Stimulated activated naive CD4-positive, alpha-beta T cell treated with Interleukin-2 at 50 U/mL for 16 hours (primary cell): ENCODE data around the gene UTRN.

Experiments
- DNase-seq: peaks from one replicate; lab custom pipeline; 2025; lab: John Stamatoyannopoulos, UW

UTRN gene

DNA sequence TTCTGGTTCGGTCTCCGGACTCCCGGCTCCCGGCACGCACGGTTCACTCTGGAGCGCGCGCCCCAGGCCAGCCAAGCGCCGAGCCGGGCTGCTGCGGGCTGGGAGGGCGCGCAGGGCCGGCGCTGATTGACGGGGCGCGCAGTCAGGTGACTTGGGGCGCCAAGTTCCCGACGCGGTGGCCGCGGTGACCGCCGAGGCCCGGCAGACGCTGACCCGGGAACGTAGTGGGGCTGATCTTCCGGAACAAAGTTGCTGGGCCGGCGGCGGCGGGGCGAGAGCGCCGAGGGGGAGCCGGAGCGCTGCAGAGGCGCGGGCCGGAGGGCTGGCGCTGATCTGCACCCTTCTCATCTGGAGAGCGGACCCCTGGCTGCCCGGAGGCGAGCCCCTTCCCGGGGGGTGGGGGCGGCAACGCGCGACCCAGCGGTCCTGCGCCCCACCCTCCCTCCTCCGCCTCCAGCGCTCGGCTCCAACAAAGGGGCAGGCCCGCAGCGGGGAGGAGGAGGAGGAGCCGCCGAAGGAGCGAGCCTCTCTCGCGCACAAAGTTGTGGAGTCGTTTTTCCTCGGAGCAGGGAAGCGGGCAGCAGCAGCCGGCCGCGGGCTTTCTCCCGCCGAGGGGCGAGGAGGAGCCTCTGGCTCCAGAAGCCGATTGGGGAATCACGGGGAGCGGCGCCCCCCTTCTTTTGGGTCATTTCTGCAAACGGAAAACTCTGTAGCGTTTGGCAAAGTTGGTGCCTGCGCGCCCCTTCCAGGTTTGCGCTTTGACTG lies at the start of gene UTRN:
UTRN (plus strand) TSS at position 553 of the 765 bp plus-strand sequence. CDS start 6,494 bp downstream, outside the sequence.
- DNase-seq = peak; percentile 37

DNA sequence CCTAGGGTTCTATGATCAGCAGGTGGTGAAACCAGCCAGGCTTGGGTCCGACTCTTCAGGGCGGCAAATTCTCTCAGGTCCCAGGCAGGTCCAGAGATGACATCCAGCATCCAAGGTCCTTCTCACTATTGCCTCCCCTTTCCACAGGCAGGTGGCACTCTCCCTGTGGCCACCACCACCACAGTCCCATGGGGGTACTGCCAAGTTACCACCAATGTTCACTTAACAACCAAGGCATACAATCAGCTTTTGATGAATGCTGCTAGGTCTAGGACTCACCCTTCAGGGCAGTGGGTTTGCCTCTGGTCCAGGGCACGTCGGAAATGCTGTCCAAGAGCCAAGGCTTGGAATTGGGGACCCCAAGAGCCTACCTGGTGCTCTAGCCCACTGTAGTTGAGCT lies 40.4 kb upstream of the UTRN start:
- no peak for DNase-seq

DNA sequence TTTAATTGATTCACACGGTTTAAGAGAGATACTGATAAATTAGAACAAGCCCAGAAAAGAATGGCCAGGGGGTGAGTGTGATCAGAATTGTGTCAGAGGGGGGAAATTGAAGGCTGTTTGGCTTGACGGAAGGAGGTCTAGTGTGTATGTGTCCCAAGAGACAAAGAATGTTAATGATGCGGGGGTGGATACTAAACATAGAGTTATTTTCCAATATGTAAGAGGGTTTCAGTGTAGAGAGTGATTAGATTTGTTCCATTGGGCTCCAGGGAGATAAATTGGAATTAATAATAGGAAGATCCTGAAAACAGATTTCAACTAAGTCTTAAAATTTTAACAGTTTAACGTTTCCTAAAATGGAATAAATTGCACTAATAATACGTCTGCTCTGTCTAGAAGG lies 38.1 kb upstream of the UTRN start:
- no peak for DNase-seq

DNA sequence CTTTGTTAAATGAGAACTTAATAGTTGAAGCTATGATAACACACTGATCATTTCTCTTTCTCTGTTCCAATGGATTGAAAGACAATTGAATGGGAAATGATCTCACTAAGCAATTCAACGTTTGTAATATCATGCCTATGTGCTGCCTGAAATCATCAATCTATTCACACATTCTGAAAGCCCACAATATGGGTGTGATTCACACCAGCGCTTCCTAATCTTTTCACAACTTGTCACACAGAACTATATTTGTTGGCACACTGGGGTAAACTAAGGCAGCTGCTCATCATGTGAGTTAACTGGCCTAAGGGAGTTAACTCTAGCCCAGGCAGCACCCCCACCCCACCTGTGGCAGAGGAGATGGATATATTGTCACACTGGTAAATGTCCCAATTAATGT lies 37.1 kb upstream of the UTRN start:
- DNase-seq = no peak

DNA sequence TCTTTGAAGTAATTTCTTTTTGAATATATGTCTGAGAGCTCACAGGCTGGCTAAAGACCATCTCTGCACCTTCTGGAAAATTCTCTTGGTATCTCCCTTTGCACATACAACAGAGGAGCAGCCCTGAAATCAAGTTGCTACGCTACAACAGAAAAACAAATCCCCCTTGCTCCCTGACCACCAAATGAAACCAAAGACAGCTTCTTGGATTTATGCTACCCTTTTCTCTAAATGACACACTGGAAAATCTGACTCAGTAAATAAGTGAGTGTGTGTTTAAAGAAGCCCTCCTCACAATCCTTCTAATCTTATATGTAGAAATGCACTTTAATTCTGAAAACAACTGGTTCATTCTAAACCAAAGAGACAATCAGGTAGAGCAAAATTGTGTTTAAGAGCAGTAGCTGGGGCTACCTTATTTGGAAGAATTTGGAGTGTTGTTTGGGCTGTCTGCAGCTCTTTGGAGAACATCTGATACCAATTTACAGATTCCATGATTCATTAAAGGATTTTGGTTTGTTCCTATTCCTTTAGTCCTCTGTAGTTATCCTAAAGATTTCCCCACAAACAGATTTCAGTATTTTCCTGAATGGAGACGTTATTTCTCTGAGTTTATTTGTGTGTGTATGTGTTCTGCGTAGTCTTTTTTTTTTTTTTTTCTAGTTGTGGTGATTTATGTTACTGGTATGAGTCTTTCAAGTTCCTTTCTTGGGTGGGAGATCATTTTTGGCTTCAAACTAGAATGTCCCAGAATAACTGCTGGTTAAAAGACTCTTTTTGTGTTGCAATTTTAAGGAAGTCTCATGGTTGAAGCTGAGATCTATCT lies 36.4 kb upstream of the UTRN start:
- no peak for DNase-seq

DNA sequence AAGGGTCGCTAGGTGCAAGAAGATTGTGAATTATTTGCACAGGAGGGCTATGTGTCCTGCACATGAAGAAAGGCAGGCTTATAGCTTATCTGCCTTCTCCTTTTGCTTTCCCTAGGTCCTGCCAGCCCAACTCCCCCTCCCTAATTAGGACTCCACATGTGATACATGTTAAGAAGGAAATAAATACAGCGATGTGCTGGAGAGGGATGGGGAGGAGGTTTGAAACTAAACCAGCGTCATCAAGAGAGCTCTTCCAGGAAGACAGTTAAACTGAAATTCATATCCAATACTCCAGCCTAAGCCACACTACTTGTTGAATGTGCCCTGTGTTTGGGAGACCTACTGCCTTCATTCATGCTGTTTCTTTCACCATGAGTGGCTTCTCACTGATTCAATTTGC lies 34.9 kb upstream of the UTRN start:
- DNase-seq = no peak

DNA sequence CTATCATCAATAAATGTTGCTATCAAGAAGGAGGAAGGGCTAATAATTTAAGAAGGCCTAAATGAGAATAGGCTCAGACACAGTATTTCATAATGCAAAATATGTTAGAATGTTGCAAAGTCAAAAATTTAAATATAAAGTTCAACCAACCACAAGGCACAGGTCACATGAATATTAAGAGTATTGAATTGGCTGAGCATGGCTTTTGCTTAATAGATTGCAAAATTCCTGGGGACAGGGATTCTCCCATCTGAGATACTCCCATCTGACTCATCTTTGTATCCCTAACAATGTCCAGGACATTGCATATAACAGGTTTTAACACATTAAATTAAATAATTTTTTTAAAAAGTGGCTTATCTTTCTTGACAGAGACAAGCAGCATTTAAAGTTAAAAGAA lies 32.9 kb upstream of the UTRN start:
- DNase-seq = no peak

DNA sequence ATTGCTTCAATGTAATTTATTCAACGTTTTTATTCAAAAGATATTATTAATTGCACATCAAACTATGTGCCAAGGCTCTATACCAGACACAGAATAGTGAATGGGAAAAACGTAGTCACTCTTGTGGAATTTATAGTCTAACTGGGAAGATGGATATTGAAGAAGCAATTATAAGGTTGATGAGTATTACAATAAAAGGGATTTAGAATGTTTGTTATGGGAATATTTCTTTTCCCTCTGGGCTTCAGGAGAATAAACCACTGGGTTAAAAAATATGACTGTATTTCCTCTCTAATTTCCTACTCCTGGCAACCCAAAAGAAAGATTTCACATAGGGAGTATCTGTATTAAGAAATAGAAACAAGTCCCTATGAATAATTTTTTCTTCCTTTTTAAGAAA lies 25.1 kb upstream of the UTRN start:
- DNase-seq = no peak

DNA sequence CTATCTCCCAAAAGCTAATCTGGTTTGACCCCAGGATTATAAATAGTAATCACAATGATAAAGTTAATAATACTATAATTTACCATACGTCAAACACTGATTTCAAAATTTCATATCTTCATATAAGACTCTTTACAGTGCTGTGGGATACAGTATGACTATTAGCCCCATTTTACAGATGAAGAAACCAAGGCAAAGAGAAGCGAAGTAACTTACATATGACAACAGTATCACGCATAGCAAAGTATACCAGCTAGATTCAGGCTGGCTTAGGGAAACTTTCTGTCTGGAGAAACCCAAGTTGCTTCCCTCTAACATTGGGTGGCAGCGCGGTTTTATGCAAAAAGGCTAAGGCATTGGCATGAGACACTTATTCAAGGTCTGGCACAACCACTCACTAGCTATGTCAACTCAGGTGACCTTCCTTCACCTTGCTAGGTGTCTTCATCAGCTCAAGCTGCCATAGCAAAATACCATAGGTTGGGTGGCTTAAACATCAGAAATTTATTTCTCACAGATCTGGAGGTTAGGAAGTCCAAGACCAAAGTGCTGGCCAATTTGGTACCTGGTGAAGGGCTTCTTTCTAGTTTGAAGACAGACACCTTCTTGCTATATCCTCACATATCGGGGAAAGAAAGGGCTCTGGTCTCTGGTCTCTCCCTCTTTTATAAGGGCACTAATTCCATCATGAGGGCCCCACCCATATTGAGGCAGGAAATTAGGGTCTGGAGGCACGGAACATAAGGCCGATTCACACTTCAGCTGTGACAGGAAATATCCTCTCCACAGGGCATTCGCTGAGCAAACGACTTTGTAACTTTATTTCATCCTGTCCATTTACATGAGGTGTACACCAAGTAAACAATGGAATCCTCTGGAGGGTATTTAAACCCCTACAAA lies 22.4 kb upstream of the UTRN start:
- no peak for DNase-seq

DNA sequence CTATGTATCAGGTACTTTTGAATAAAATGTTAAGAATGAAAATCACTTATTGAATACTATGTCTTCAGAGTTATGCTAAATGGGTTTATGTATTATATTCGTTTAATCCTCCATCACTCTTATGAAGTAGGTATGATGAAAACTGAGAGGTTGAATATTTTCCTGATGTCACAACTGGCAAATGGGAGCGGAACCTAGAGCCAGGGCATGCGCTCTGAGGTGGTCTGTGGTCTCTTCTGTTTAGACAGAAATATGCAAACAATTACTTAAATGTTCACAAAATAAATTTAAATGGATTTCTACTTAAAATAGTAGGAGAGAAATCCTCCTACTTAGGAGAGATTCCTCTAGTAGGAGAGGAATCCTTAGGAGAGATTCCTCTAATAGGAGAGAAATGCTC lies 21.3 kb upstream of the UTRN start:
- no peak for DNase-seq

DNA sequence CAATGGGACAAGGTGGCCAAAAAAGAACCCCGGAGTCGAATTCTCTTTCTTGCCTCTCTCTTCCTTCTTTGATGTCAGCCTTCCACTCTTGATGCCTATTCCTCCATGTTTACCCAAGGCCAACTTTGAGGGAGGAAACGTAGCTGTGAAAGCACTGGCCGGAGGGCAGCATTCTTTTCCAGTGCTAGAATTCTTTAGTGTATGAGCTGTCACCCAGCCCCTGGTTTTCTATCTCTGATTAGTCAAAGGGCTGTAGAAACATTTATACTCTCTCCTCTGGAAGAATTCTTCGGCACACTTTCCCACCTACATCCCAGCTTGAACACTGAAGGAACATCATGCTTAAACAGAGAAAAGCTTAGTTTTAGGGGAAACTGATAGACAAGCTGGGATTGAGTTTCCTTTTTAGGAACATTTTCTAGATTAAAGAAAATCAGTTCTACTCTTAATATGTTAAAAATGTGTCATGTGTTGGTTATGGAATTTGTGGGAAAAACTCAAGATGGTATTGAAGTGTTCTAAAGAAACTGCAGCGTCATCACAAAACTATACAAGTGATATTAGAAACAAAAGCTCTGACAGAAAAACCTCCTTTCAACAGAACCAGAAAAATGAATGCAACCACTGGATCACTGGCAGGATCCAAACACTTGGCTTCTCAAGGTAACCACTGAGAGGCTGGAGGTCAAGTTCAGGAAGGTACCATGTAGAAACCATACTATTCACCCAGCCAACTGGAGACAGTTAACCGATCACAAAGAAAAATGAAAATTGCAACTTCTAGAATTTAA lies 20.7 kb upstream of the UTRN start:
- DNase-seq = no peak

DNA sequence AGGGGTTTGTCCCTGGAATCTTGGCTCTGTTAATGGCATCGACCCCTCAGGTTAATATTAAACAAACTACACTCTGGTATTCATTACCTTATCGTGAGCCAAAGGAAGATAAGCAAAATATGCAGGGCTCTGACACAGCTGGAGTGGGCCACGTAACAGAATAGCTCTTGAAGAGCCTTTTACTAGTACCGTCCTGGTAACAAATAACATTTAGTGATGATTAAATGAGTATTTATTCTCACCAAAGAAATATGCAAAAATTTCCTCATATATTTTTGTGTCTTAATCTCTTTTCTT lies 20.1 kb upstream of the UTRN start:
- no peak for DNase-seq

DNA sequence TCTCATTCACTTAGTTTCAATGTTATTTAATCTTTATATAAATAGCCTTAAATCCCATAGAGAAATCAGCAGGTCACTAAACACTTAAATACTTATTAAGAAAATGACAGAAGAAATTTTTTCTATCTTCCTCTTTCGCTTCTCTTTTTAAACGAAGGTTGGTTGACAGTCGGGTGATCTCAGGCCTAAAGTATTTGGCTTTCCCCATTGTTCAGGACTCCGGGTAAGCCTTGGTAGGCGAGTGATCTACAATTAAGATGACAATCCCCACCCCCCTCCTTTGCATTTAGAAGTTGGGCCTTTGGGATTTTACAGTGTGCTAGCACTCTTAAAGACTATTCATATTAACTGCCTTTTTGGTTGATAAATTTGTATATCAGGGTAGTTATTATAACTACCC lies 19.7 kb upstream of the UTRN start:
- no peak for DNase-seq

DNA sequence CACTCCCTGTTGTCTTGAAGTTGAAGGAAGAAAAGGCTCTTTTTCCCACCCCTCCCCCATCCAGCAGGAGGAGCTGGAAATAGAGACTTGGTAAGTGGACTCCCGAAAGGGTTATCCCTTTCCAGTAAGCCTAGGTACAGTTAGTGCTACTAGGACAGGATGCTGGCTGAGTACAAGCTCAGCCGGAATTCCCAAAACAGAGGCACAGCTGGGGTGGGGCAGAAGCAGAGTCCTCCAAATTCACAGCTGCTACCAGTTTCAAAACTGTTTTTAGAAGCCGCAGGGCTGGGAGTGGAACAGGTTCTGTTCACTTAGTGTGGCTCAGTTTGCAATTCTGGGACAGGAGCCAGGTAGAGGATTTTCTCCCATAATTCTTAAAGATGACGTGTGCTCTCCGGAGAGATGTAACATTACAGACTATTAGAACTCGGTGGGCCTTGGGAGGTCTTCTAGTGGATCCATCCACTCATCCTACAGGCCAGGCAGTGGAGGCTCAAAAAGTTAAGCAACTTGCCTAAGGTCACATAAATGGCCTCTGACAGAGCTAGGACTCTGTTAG lies 19.0 kb upstream of the UTRN start:
- no peak for DNase-seq

DNA sequence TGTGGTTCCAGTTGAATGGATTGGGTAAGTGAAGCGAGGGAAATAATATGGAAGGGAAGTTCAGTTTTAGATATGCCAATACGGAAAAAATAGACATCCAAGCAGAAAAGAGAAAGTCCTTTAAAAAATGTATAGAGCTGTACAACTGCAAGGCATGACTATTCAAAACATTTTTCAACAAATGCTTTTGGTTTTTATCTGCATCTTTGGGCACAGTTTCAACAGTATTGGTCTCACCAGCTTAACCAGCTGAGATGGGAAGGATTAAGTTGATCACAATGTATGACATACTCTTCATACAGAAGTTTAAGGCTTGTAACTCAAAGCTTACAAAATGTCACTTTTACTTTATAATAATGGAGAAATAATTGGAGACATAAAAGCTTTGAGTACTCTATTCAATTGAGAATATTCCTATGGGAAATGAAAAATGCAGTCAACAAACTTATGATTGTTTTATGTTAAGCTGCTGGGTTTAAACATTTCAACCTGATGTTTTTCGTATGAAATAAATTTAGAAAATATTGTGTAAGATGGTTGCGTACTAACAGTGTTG lies 16.3 kb upstream of the UTRN start:
- no peak for DNase-seq

DNA sequence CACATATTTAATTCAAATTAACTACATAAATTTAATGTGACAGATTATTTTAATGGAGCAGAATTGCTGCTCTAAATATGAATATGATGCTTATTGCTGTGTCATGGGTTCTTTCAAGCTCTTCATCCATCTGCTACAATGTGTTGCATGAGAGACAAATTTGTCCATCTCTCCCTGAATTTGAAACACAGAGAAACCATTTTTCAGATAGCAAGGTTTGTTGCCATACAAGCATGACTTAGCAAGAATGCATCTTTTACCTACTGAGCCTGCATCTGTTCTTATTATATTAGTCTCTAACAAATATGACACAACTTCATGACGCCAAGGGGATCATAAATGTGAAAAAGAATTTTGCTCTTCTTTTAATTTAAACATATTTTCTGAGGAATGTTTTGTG lies 8.0 kb upstream of the UTRN start:
- no peak for DNase-seq

DNA sequence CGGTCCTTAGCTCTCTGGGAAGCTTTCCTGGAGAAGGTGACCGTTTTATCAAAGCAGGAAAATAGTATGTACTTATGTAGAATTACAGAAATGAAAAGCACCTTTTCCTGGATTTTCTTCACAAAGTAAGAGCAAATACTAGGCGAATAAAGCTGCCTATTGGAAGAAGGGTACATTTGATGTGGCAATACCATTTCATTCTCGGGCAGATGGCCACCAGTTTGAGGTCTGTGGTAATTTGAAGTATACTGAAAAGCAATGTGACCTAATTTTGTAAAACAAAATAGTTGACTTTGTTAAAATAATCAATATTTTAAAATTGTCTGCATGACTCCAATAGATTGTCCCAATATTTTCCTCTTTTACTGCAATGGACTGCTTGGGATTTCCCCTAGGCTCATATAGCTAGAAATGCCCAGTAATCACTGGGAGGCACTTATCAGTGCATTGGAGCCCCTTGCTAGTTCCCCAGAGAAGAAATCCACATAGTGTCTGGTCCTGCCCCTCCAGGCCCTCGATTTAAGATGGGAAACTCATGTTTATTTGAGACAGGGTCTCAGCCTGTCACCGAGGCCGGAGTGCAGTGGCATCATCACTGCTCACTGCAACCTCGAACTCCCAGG lies 7.4 kb upstream of the UTRN start:
- no peak for DNase-seq

DNA sequence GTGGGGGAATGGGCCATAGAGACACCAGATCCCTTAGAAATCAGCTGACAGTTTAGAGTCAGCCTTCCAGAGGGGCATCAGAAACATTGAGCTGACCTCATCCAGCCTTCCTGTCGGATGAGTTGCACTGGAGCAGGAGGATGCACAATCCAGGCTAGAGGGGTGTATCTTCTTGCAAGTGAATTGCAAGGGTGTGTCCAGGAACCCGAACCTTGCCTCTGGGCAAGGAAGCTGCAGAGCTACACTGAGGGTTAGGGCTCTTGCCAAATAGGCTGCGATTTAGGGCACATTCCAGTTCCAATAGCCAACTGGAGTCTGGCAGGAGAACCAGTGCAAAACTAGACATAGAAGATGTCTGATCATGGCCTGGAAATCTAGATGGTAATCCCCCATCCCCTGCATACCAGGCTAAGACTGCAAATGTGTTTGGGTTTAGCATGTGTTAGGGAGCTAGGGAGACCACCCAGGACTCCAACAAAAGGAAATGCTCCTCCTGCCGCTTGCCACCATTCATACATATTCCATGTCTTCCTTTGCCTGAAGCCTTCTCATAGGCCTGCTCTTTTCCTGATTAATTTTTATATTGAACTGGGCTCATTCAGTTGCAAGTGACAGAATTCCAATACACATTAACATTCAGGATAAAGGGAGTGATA lies 6.3 kb upstream of the UTRN start:
- DNase-seq = no peak

DNA sequence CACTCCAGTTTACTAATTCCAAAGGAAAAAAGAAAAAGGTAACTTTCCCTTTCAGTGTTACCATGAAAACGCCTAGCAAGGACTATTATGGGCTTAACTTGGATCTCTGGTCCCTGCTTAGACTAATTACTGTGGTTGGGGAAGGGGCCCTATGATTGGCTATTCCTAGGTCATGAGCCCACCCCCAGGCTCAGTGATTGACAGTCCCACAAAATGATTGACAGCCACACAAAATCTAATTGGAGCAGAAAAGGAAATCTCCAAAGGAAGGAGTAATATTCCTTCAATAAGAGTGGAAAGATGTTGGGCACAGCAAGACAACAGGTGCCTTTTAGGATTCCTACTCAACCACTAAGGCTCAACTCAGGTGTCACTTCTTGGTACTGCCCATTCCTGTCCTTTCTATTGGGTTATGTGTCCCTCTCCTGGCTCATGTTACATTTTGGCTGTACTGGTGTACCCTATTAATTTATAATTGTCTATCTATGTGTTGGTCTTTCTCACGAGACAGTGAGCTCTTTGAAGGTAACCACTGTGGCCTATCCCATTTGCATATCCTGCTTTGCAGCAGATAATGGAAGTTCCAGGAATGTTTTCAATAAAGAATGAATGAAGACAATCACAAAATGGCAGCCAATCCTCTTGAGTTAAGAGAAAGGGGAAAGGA lies 5.5 kb upstream of the UTRN start:
- DNase-seq = no peak
